ENCODE data around the gene RNF39. TPM values are rescaled to one million over a fixed set of nuclear protein-coding genes. Genes with fewer than 3 reads are reported as not detected.

RNF39 gene
- total and polyA plus RNA-seq, 2 donors (not counting 3 experiments of a cell fraction or from before 2014, with no cell fraction given), result not detected

- intact Hi-C loops (cut with micrococcal nuclease), result no loop called here
- H4K20me1 ChIP-seq (replicated peaks; ENCODE audit: control insufficient read depth, extremely low read depth, insufficient read depth, low read length), result no peaks in the 10 kb centered on the region
- no peak for TF ChIP-seq FOS (IDR thresholded peaks at IDR 0.05; ENCODE audit: borderline replicate concordance, insufficient read depth, low read length)
- peak; percentile 19 for TF ChIP-seq EZH2 (IDR thresholded peaks at IDR 0.05; ENCODE audit: borderline replicate concordance, low read depth, low read length, severe bottlenecking)
- H3K4me3 ChIP-seq (replicated peaks in 1 of 3; ENCODE audit: insufficient read depth in 1 of 3, low read depth in 1 of 3, low read length in 3 of 3), result no peak overlapping the region
- peaks cover 41 to 49% of the 10 kb centered on the region in 2 experiments for H3K27me3 ChIP-seq (ENCODE audit: control insufficient read depth in 2 of 2, insufficient read depth in 2 of 2, low read length in 2 of 2)
- H2AFZ ChIP-seq (ENCODE audit: low read depth, low read length), result no peak overlapping the region
- DNase-seq (ENCODE audit: low read depth, low spot score) (no peak), FAIRE-seq (no peak)
- H3K36me3 ChIP-seq (ENCODE audit: control insufficient read depth in 2 of 2, extremely low read depth in 1 of 2, insufficient read depth in 2 of 2, low read length in 2 of 2), result no peaks in the 10 kb centered on the region
- no peak overlapping the region for H3K4me2 ChIP-seq (ENCODE audit: insufficient read depth, low read length)
- ChIA-PET CTCF (interaction anchor here (1.0 to 2.2 kb wide), 5 partner anchors 8 to 21 kb away, joined by 4 to 14 read pairs (median 7); no protein-coding TSS in a partner anchor), POLR2A (no interaction called here)
- no peaks in the 10 kb centered on the region for H3K9me3 ChIP-seq (replicated peaks; ENCODE audit: control insufficient read depth, insufficient read depth, low read length)
- BruUV-seq (replicated peaks), result no TSS peak
- dilution Hi-C loops (cut with MboI; ENCODE audit: extremely low pct_ligation_motif_present, low sequenced_read_pairs), result no loop called here
- no peak overlapping the region for H3K27ac ChIP-seq (ENCODE audit: insufficient read depth, low read depth, low read length)
- H3K9me1 ChIP-seq (replicated peaks; ENCODE audit: control insufficient read depth, extremely low read depth, insufficient read depth, low read length), result no peaks in the 10 kb centered on the region
- H3K79me2 ChIP-seq (ENCODE audit: control insufficient read depth, insufficient read depth, low read length), result no peaks in the 10 kb centered on the region
- no peak overlapping the region for H3K9ac ChIP-seq (replicated peaks; ENCODE audit: extremely low read depth, insufficient read depth, low read length)
- H3K4me1 ChIP-seq (ENCODE audit: control insufficient read depth, extremely low read depth, insufficient read depth, low read length), result no peaks in the 10 kb centered on the region
Observed at GRCh38 chr6:30111266-30111856, 35.8 kb upstream of the RNF39 start.

- ChIA-PET POLR2A (no interaction called here), CTCF (interaction anchor here (1.3 to 5.6 kb wide), 7 partner anchors 8 to 63 kb away, joined by 3 to 311 read pairs (median 14); partner anchors contain the start of gene TRIM31)
- H4K20me1 ChIP-seq (replicated peaks; ENCODE audit: control insufficient read depth, extremely low read depth, insufficient read depth, low read length), result no peaks in the 10 kb centered on the region
- H3K4me2 ChIP-seq (ENCODE audit: insufficient read depth, low read length), result no peak overlapping the region
- BruUV-seq (replicated peaks), result no TSS peak
- peaks cover 46 to 49% of the 10 kb centered on the region in 2 experiments for H3K27me3 ChIP-seq (ENCODE audit: control insufficient read depth in 2 of 2, insufficient read depth in 2 of 2, low read length in 2 of 2)
- H3K4me1 ChIP-seq (ENCODE audit: control insufficient read depth, extremely low read depth, insufficient read depth, low read length), result peaks cover 17% of the 10 kb centered on the region
- H3K9me1 ChIP-seq (replicated peaks; ENCODE audit: control insufficient read depth, extremely low read depth, insufficient read depth, low read length), result no peaks in the 10 kb centered on the region
- TF ChIP-seq CTCF (IDR thresholded peaks at IDR 0.05; ENCODE audit: extremely low read depth in 1 of 2, insufficient read depth in 1 of 2, low read depth in 1 of 2, low read length in 2 of 2) (no peak), FOS (IDR thresholded peaks at IDR 0.05; ENCODE audit: borderline replicate concordance, insufficient read depth, low read length) (no peak), JUN (IDR thresholded peaks at IDR 0.05; ENCODE audit: borderline replicate concordance, insufficient read depth, insufficient read length, low read depth) (no peak), POLR2AphosphoS5 (IDR thresholded peaks at IDR 0.05; ENCODE audit: insufficient read depth, low read depth, low read length) (no peak), GATA2 (IDR thresholded peaks at IDR 0.05; ENCODE audit: insufficient read depth, insufficient read length, low read depth, low read length) (no peak), MAX (IDR thresholded peaks at IDR 0.05; ENCODE audit: insufficient read depth, insufficient read length) (no peak), EZH2 (IDR thresholded peaks at IDR 0.05; ENCODE audit: borderline replicate concordance, low read depth, low read length, severe bottlenecking) (no peak), MYC (IDR thresholded peaks at IDR 0.05; ENCODE audit: low read depth, low read length) (no peak), POLR2A (IDR thresholded peaks at IDR 0.05; ENCODE audit: low read depth, low read length) (no peak)
- H3K9me3 ChIP-seq (replicated peaks; ENCODE audit: control insufficient read depth, insufficient read depth, low read length), result no peaks in the 10 kb centered on the region
- no peaks in the 10 kb centered on the region for H3K79me2 ChIP-seq (ENCODE audit: control insufficient read depth, insufficient read depth, low read length)
- H3K9ac ChIP-seq (replicated peaks; ENCODE audit: extremely low read depth, insufficient read depth, low read length), result no peak overlapping the region
- H2AFZ ChIP-seq (ENCODE audit: low read depth, low read length), result no peak overlapping the region
- FAIRE-seq (no peak), DNase-seq (ENCODE audit: low read depth, low spot score) (no peak)
- no peak overlapping the region for H3K4me3 ChIP-seq (replicated peaks in 1 of 3; ENCODE audit: insufficient read depth in 1 of 3, low read depth in 1 of 3, low read length in 3 of 3)
- H3K27ac ChIP-seq (ENCODE audit: insufficient read depth, low read depth, low read length), result no peak overlapping the region
- dilution Hi-C loops (cut with MboI; ENCODE audit: extremely low pct_ligation_motif_present, low sequenced_read_pairs) (no loop called here), intact Hi-C loops (cut with micrococcal nuclease) (no loop called here)
- no peaks in the 10 kb centered on the region for H3K36me3 ChIP-seq (ENCODE audit: control insufficient read depth in 2 of 2, extremely low read depth in 1 of 2, insufficient read depth in 2 of 2, low read length in 2 of 2)
Observed at GRCh38 chr6:30104661-30105060, 29.1 kb upstream of the RNF39 start.
